NK-92 (cell line): ENCODE results near the gene TLE5.
"Not testable (repeated sequence)": the region's sequence is repeated elsewhere in the genome, so short reads cannot be mapped to it uniquely, and the experiment has no call there.

Source experiments
- DNase-seq: peaks from one replicate; lab custom pipeline; 2025; ENCODE audit not compliant: unreplicated experiment; lab: John Stamatoyannopoulos, UW

Gene TLE5

DNA sequence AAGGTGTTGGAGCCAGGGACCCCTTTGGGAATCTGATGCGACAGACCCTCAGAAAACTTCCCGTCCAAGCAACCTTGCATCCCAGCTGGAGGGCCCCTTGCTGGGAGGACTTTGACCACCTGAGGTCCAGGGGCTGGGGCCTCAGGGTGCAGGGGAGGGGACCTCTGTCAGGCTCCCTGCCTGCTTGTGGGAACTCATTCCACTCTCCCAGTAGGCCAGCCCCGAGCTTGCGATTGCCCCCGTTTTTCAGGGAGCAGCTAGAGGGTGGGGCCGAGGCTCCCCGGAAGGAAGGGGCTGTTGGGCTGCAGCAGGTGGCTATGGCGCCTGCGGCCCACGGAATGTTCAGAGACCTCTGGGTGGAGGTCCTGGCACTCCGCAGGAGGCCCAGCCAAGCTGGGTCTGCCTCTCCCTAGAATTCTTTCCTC is 34.6 kb upstream of the TLE5 start:
- DNase-seq = no peak

DNA sequence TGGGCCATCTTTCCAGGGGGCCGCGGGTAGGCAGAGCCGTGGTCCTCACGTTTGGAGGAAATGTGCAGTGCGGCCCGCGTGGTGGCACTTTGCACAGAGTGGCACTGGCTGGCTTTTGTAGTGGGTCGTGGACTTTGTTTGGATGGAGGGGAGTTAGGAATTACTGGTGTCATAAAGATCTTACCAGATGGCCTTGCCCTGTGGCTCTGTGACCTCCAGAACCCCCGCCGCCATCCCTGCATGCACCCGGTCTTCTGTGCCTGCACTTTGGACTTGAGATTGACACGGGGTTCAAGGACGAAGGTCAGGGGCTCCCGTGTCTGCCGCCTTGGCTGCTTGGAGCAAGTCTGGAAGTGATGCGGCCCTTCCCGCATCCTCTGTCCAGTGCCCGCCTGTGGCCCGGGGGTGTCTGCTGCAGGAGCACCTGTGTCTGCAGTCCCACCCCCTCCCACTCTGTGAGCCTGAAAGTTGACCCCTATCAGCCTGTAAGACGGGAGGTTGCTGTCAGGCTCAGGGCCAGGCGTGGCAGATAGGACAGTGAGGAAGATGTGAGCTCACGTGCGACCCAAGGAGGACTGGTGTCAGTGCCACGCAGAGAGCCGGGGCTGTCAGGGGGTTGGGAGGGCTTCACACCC is 34.1 kb upstream of the TLE5 start:
- DNase-seq = no peak

DNA sequence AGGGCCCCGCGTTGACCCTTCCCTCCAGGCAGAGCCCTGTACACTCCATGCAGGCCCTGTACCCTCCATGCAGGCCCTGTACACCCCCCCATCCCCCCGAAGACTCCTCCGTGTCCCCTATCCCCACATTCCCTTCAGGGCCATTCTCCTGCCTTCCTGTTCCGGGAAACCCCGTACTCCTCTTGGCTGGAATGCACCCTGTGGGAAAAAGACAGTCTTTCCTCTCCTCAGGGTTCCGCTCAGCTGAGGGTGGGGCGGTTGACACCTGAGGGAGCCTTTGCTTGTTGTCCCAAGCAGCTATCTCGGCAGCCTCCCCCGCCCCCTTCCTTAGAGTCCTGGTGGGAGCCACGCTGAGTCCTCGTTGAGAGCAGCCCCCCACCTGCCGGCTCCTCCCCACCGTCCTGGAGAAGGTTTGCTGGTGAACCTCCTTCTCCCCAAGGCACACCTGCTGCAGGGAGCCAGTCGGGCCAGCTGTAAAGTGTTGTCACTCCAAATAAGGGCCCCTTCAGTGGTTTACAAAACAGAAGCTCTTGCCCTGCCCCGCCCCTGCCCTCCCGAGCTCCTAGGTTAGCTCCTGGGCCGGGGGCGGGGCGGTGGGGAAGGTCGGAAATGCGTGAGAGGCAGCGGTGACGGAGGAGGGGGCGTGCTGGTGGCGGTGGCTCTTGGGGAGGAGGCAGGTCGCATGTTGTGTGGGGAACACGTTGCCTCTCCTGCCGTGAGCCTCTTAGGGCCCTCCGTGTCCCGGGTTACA is 33.3 kb upstream of the TLE5 start:
- DNase-seq = no peak

DNA sequence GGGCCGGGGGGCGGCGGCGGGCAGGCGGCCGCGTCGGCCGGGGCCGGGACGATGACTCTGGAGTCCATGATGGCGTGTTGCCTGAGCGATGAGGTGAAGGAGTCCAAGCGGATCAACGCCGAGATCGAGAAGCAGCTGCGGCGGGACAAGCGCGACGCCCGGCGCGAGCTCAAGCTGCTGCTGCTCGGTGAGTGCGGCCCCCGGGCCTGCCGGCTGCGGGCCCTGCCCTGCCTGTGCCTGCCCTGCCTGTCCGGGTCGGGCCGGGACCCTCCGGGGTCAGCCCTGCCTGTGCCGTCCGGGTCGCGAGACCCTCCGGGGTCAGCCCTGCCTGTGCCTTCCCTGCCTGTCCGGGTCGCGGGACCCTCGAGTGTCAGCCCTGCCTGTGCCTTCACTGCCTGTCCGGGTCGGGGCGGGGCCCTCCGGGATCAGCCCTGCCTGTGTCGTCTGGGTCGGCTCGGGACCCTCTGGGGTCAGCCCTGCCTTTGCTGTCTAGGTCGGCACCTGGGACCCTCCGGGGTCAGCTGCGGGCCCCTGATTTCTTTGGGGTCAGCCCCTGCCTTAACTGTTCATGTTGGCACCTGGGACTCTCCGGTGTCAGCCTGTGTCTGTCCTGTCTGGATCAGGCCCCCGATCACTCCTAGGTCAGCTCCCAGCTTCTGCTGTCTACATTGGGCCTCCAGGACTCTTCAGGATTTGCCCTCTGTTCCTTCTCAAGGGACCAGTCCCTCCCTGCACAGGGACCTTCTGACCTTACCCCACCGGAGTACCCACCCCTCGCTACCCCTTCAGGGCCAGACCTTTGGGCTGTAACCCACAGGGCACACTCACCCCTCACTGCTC is 32.5 kb upstream of the TLE5 start:
- no peak for DNase-seq

DNA sequence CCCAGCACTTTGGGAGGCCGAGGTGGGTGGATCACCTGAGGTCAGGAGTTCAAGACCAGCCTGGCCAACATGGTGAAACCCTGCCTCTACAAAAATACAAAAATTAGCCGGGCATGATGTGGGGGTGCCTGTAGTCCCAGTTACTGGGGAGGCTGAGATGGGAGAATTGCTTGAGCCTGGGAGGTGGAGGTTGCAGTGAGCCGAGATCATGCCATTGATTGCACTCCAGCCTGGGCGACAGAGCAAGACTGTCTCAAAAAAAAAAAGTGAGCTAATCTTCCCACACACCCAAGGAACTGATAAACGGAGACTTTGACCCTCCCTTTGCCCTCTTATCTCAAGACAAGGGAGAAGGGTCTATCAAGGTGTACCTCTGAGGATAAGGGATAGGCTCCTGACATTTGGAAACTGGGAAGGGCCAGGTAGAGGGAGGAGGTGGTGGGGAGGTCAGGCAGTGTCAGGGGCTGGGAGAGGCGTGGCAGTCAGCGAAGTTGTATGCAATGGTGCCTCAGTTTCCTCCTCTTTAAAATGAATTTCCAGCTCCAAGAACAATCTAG is 27.1 kb upstream of the TLE5 start:
- not testable (repeated sequence) for DNase-seq

DNA sequence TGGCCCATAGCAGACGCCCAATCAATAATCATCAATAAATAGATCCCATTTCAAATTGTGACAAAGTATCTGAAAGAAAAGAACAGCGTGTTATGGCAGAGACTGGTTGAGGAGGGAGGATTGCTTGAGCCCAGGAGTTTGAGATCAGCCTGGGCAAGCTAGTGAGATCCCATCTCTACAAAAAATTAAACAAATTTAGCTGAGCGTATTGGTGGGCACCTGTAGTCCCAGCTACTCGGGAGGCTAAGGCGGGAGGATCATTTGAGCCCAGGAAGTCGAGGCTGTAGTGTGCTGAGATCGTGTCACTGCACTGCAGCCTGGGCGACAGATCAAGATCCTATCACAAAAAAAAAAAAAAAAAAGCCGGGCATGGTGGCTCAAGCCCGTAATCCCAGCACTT is 25.5 kb upstream of the TLE5 start:
- DNase-seq = no peak

DNA sequence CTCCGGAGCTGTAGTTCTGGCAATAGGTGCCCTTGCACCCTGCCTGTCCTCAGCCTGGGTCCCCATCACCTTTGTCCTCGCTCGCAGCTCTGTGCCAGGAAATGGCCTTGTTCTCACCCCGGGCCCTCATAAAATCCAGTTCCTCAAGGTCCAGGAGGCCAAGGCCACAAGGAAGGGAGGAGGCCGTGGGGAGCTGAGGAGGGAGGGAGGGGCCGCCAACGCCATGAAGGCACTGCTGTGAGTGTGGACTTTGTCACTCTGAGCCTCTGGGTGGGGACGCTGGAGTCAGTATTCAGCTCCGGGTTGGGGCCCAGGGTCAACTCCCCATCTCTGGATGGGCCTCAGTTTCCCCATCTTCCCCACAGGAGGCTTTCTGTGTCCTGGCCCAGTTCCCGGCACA is 22.6 kb upstream of the TLE5 start:
- DNase-seq = no peak

DNA sequence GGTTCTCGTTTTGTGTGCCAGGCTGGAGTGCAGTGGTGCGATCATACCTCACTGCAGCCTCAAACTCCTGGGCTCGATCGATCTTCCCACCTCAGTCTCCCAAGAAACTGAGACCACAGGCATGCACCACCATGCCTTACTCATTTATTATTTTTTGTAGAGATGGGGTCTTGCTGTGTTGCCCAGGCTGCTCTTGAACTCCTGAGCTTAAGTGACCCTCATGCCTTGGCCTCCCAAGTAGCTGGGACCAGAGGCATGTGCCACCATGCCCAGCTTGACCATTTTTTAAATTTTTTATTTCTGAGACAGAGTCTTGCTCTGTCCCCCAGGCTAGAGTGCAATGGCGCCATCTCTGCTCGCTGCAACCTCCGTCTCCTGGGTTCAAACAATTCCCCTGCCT is 21.7 kb upstream of the TLE5 start:
- no peak for DNase-seq

DNA sequence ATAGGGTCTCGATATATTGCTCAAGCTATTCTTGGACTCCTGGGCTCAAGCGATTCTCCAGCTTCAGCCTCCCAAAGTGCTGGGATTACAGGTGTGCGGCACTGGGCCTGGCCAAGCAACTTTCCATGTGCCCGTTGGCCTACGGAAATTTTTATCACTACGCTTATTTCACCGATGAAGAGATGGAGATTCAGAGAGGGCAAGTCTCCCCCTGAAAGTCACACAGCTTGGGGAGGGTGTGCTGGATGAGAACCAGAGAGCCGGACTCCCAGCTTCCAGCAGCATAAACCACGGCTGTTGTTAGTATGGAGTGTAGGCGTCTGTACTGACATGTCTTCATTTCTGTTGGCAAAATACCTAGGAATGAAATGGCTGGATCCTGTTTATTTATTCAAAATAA is 20.0 kb upstream of the TLE5 start:
- no peak for DNase-seq

DNA sequence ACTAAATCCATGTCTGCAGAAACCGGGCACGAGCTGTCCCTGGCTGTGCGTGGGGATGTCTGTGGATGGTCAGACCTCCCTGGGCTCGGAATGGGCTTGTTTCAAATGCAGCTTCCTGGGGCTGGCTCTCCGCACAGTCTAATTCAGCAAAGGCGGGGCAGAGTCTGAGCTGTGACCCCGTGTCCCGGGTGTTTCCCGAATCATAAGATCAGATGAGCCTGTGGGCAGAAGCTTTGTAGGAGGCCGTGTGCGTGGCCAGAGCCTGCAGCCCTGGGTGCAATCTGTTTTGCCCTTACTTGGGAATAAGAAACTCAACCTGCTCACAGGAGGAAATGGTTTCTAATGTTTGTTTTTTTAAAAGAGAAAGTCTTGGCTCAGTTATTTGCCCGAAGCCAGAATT is 18.0 kb upstream of the TLE5 start:
- no peak for DNase-seq

DNA sequence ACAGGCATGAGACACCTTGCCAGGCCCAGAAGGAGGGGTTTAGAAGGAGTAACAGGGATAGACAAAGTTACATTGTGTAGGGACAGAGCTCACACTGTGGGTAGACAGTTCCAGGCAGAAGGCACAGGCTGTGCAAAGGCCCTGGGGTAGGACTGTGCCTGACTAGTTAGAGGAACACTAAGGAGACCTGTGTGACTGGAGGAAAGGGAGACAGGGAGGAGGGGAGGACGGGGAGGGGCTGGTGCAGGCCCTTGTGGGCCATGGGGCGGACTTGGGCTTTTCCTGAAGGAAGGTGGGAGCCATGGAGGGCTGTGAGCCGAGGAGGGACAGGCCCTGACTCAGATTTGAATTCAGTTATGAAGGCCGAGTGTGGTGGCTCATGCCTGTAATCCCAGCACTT is 17.3 kb upstream of the TLE5 start:
- no peak for DNase-seq

DNA sequence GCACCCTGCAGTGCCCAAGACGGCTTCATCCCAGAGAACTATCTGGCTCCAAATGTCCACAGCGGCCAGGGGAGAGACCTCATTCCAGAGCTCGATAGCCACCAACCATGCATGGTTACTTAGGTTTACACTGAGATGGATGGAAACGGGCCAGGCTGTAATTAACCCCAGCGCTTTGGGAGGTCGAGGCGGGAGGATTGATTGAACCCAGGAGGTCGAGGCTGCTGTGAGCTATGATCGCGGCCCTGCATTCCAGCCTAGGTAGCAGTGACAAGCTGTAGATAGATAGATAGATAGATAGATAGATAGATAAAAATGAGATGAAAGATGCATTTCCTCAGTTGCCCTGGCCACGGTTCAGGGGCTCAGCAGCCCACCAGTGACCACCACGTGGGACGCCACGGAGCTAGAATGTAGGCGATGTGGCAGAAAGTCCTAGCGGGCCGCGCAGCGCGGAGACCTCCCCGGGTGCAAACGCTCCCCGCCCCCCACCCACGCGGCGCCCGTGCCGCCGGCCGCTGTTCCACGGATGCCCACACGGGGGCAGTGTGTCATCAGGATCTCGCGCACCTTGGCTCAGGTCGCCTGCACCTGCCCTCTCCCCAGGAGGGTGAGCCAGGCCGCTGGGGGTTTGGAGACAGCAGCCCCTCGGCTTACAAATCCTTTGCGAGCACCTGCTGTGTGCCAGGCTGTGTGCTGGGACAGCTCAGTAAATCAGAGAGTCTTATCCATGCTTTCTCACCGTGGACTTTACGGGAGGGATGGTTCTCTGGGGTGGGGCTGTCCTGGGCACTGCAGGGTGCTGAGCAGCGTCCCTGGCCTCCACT is 13.5 kb upstream of the TLE5 start:
- no peak for DNase-seq

DNA sequence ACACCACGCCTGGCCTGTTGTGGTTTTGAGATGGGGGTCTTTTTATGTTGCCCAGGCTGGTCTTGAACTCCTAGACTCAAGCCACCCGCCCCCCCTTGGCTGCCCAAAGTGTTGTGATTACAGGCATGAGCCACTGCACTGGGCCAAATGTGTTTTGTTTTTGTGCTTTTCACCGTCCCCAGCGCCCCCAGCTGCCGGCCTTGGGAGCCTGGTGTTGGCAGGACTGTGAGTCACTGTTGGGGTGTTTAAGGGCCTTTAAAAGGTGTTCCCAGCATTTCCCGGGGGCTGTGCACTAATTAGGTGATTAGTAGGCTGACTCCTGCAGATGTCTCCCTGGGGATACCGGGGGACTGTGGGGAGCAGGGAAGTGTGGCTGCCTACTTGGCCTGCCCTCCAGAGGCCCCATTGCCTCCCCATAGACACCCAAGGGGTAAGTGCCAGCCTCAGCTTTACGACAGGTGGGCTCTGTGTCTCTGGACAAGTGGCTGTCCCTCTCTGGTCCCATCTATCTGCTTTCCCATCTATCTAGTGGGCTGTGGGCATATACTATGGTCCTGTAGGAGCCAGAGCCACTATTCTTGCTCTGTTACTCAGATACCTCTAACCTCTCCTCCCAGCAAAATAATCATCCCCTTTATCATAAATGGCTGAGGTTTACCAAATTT is 11.8 kb upstream of the TLE5 start:
- no peak for DNase-seq

DNA sequence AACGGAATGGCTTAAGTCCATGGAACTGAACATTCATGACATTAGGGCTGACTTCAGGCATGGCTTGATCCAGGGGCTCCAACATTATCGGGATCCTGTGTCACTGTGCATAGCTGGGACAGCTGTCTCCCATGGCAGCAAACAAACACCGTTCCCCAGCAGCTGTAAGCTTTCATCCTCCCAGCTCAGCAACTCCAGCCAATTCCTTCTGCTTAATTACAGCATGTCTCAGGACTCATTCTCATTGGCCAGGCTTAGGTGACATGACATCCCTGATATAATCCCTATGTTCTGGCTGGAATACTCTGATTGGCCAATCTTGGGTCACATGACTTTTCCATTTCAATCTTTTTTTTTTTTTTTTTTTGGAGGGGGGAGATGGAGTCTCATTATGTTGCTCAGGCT is 10.9 kb upstream of the TLE5 start:
- DNase-seq = no peak

DNA sequence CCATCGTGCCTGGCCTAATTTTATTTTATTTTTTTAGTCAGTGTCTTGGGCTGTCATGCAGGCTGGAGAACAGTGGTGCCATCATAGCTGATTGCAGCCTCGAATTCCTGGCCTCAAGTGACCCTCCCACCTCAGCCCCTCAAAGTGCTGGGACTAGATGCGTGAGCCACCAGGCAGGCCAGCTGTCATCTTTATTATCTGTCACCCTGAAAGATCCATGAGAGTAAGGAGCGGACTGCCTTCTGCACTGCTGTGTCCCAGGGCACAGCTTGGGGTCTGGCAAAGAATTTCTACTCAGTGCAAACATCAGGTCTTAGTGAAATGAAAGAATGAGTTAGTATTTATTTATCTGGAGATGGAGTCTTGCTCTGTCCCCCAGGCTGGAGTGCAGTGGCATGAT is 9.5 kb upstream of the TLE5 start:
- DNase-seq = no peak

DNA sequence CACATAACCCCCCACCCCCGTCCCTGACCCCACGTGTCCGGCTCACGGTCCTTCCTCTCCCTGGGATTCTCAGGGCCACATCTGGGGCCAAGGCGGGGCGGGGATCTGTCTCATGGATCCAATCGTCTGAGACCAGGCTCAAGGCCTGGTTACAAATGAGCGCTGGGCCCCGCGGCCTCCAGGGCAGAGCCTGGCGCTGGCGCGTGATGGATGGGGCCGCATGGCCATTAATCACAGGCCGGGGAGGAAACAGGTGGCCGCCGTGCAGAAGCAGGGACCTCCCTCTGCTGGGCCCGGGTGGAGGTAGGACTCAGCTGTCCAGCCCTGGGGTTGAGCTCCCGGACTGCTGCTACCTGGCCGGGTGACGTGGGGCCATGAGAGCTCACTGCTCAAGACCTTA is 5.8 kb upstream of the TLE5 start:
- no peak for DNase-seq

DNA sequence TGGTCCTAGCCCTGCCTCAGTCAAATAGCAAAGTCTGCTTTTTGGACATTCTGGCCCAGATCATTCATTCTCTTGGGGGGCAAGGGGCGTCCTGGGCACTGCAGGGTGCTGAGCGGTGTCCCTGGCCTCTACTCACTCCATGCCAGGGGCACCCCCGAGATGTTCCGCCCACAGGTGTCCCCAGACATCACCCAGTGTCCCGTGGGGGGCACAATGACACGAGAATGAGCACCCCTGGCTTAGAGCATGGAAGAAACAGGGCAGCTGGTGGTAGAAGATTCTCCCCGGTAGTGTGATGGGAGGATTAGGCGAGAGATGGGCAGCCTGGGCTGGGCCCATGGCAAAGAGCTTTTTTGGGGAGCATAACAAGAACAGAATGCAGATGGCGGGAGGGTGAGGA is 5.3 kb upstream of the TLE5 start:
- DNase-seq = no peak

DNA sequence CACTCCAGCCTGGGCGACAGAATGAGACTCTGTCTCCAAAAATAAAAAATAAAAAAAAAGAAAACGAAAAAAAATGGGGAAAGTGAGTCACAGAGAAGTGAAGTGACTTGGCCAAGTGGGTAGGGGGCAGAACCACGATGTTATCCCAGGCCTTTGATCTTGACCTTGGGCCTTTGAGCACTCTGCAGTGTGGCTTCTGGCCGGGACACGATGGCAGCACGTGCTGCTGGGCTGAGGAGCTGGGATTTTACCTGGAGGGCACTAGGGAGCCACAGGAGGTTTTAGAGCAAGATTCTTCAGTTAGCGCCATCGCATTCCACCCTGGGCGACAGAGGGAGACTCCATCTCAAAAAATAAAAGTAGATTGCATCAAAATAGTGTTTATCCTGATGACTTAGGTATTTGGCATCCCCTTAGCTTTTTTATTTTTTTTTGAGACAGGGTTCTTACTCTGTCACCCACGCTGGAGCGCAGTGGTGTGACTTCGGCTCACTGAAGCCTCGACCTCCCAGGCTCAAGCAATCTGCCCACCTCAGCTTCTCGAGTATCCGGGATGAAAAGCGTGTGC is 4.3 kb upstream of the TLE5 start:
- DNase-seq = no peak

DNA sequence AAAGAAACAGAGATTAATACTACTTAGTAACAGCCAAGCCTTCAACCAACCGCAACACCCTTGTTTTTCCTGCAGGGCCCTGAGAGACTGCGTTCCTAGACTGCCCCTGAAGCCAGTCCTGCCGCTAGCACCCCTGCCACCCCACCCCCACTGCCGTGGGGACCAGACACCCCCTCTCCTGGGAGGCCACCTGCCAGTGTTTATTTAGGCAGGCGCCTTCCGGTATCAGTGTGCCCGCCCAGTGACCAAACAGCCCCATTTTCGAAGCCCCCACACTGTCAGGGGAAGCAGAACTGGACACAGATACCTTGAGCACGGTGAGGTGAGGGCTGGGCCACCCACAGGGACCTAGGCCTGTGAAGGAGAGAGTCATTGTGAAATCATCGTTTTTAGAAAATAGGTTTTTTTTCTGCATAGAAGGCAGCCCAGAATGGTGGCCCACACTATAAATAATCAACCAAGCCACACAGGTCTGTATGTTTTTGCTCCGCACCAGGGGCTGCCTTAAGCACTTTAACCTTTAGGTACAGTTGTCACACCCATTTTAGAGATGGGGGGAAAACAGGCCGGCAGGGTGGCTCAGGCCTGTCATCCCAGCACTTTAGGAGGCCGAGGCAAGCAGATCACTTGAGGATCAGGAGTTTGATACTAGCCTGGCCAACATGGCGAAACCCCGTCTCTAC is 3.5 kb upstream of the TLE5 start:
- no peak for DNase-seq

DNA sequence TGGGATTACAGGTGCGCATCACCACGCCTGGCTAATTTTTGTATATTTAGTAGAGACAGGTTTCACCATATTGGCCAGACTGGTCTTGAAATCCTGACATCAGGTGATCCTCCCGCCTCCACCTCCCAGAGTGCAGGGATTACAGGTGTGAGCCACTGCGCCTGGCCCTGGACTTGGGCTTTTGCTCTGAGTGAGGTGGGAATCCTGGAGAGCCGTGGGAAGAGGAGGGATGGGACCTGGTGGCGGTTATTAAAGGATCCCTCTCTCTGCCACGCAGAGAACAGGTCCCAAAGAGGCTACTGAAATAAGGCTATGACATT is 1.7 kb upstream of the TLE5 start:
- no peak for DNase-seq
